RWPE2 (cell line): ENCODE results near the gene PRDM10.

Experiments
- ATAC-seq: fragments of 200-7000 bp; cut with Tn5 transposase; 3 replicates; pipeline ENCODE4 v1.9.1; 2021; ENCODE audit warnings: low read depth
- DNase-seq: peaks from one replicate; pipeline ENCODE4 v3.0.0-alpha.2; 2020; ENCODE audit warnings: low spot score
- H3K27ac ChIP-seq: fragments of 450-650 bp; 2 replicates; pipeline ENCODE4 v1.5.1; 2017; ENCODE audit warnings: mild to moderate bottlenecking; ENCODE audit not compliant: poor library complexity, severe bottlenecking
- H3K27me3 ChIP-seq: fragments of 250-450 bp; sonication (Bioruptor Pico); 2 replicates; pipeline ENCODE4 v1.5.1; 2021; ENCODE audit warnings: mild to moderate bottlenecking, moderate library complexity; ENCODE audit not compliant: insufficient read depth, poor library complexity, severe bottlenecking
- H3K36me3 ChIP-seq: fragments of 250-450 bp; sonication (Bioruptor Pico); 2 replicates; pipeline ENCODE4 v1.5.1; 2020; ENCODE audit warnings: low read depth, mild to moderate bottlenecking, moderate library complexity
- H3K4me1 ChIP-seq: fragments of 250-450 bp; sonication (Bioruptor Pico); 2 replicates; pipeline ENCODE4 v1.5.1; 2021; ENCODE audit warnings: mild to moderate bottlenecking, moderate library complexity; ENCODE audit not compliant: insufficient read depth, poor library complexity, severe bottlenecking
- H3K4me3 ChIP-seq: fragments of 250-450 bp; sonication (Bioruptor Pico); 2 replicates; pipeline ENCODE4 v1.5.1; 2021; ENCODE audit warnings: mild to moderate bottlenecking, moderate library complexity; ENCODE audit not compliant: severe bottlenecking
- H3K9me3 ChIP-seq: fragments of 250-450 bp; sonication (Bioruptor Pico); 2 replicates; pipeline ENCODE4 v1.5.1; 2021; ENCODE audit warnings: mild to moderate bottlenecking, moderate library complexity; ENCODE audit not compliant: severe bottlenecking
- TF ChIP-seq, protein P1 (sequence below): fragments of 450-650 bp; IDR thresholded peaks from one replicate; pipeline ENCODE4 v1.5.1; 2017; ENCODE audit warnings: mild to moderate bottlenecking, moderate library complexity; ENCODE audit not compliant: poor library complexity, severe bottlenecking

The PRDM10 gene

DNA sequence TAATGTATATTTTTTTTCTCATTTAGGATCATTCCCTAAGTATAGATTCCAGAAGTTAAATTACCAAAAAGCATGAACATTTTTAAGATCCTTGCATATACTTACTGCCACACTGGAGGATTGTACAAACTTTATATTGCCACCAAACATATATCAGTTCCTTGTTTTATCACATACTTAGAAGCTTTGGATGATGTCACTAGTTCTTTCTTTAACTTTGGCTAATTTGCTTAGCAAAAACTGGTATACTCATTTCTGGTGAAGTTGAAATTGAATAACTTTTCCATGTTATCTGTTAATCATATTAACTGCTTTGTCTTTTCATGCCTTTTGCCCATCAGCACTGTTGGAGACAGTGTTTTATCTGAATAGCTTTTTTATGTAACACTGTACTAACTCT is 31.6 kb upstream of the PRDM10 start:
- Histone ChIP-seq H3K27me3 (no peaks in the 10 kb centered on the region), H3K9me3 (no peaks in the 10 kb centered on the region), H3K36me3 (no peaks in the 10 kb centered on the region), H3K4me3 (no peak overlapping the region), H3K27ac (no peak overlapping the region), H3K4me1 (peaks cover 27% of the 10 kb centered on the region)
- DNase-seq: no peak
- no peak for ATAC-seq
- TF ChIP-seq, protein P1, sequence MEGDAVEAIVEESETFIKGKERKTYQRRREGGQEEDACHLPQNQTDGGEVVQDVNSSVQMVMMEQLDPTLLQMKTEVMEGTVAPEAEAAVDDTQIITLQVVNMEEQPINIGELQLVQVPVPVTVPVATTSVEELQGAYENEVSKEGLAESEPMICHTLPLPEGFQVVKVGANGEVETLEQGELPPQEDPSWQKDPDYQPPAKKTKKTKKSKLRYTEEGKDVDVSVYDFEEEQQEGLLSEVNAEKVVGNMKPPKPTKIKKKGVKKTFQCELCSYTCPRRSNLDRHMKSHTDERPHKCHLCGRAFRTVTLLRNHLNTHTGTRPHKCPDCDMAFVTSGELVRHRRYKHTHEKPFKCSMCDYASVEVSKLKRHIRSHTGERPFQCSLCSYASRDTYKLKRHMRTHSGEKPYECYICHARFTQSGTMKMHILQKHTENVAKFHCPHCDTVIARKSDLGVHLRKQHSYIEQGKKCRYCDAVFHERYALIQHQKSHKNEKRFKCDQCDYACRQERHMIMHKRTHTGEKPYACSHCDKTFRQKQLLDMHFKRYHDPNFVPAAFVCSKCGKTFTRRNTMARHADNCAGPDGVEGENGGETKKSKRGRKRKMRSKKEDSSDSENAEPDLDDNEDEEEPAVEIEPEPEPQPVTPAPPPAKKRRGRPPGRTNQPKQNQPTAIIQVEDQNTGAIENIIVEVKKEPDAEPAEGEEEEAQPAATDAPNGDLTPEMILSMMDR: no peak

DNA sequence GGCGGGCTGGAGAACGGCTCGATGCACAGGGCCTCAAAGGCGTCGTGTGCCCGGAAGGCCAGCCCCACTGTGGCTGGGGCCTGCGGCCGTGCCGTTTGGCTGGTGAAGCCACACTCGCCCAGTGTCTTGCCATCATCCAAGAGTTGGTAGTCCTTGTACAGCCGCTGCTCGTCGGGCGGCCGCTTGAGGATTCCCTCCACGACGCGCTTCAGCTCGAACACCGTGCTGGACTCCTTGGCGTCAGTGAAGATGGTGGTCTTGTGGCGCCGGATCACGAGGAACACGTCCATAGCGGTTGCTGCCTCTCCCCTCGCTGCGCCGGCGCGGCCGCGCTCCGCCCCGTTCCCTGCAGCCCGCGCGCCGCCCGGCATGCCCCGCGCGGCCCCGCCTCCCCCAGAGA is 30.3 kb upstream of the PRDM10 start:
- H3K27ac ChIP-seq: no peak overlapping the region
- no peaks in the 10 kb centered on the region for H3K36me3 ChIP-seq
- H3K4me3 ChIP-seq: no peak overlapping the region
- no peaks in the 10 kb centered on the region for H3K9me3 ChIP-seq
- TF ChIP-seq, protein P1: no peak
- no peaks in the 10 kb centered on the region for H3K27me3 ChIP-seq
- DNase-seq (no peak), ATAC-seq (no peak)
- H3K4me1 ChIP-seq: peaks cover 28% of the 10 kb centered on the region

DNA sequence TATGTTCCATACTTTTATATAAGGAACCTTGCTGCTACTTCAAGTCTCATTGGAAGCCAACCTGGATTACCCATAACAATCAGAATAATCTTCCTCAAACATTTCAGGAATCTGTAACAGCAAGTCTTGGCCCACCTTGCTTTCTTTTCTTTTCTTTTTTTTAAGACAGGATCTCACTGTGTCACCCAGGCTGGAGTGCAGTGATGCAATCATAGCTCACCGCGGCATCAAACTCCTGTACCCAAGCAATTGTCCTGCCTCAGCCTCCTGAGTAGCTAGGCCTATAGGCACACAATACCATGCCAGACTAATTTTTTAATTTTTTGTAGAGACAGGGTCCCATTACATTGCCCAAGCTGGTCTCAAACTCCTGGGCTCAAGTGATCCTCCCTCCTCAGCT is 29.3 kb upstream of the PRDM10 start:
- Histone ChIP-seq H3K4me1 (peaks cover 20% of the 10 kb centered on the region), H3K36me3 (no peaks in the 10 kb centered on the region), H3K27me3 (no peaks in the 10 kb centered on the region), H3K9me3 (no peaks in the 10 kb centered on the region), H3K27ac (no peak overlapping the region), H3K4me3 (no peak overlapping the region)
- TF ChIP-seq, protein P1: no peak
- DNase-seq: no peak
- no peak for ATAC-seq

DNA sequence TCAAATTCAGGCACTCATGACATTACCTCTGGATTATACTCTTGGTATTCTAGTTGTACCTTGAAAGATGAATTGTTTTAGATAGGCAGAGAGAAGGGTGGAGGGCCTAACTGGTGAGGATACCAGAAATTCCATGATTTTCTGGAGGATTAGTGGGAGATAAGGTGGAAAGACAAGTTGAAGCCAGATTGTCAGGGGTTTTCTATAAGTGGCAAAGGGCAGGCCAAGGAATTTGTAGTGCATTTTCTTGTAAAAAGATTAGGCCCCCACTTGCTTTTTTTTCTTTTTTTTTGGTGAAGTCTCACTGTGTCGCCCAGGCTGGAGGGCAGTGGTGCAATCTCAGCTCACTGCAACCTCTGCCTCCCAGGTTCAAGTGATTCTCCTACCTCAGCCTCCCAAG is 28.4 kb upstream of the PRDM10 start:
- H3K36me3 ChIP-seq: no peaks in the 10 kb centered on the region
- DNase-seq (no peak), ATAC-seq (no peak)
- H3K9me3 ChIP-seq: no peaks in the 10 kb centered on the region
- H3K4me1 ChIP-seq: peaks cover 13% of the 10 kb centered on the region
- H3K27me3 ChIP-seq: no peaks in the 10 kb centered on the region
- no peak overlapping the region for H3K27ac ChIP-seq
- H3K4me3 ChIP-seq: no peak overlapping the region
- TF ChIP-seq, protein P1: no peak

DNA sequence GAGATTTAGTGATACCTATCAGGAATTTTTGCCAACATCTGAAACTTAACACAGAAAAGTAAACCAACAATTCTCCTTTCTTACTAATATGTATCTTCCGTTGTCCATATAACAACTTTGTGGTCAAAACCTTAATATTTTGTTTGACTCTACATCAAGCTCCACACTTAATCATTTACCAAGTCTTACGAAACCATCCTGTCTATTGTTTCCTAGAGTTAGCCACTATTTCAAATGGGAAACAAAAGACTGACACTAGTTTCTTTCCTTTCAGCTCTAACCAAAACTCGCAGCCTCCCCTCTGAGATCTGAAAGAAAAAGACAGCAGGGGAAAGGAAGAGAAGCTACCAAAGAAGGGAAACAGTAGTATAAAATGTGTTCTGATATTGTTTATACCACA is 26.5 kb upstream of the PRDM10 start:
- peaks cover 13% of the 10 kb centered on the region for H3K4me1 ChIP-seq
- DNase-seq (no peak), ATAC-seq (peak; percentile 60; the same call in 2 of the 3 replicates)
- peak overlapping the region; percentile 30 for H3K27ac ChIP-seq
- H3K9me3 ChIP-seq: no peaks in the 10 kb centered on the region
- no peak overlapping the region for H3K4me3 ChIP-seq
- H3K27me3 ChIP-seq: no peaks in the 10 kb centered on the region
- TF ChIP-seq, protein P1: no peak
- no peaks in the 10 kb centered on the region for H3K36me3 ChIP-seq
